ENCODE data around the gene RAB40C. TPM values are rescaled to one million over a fixed set of nuclear protein-coding genes. Genes with fewer than 3 reads are reported as not detected.
A peak's percentile ranks its signal among the peaks of the same experiment; 100 is the strongest.

RAB40C gene
- total and polyA plus RNA-seq, 2 donors (not counting 1 experiment from before 2014, with no cell fraction given): 12.7 to 26.9 TPM

DNA sequence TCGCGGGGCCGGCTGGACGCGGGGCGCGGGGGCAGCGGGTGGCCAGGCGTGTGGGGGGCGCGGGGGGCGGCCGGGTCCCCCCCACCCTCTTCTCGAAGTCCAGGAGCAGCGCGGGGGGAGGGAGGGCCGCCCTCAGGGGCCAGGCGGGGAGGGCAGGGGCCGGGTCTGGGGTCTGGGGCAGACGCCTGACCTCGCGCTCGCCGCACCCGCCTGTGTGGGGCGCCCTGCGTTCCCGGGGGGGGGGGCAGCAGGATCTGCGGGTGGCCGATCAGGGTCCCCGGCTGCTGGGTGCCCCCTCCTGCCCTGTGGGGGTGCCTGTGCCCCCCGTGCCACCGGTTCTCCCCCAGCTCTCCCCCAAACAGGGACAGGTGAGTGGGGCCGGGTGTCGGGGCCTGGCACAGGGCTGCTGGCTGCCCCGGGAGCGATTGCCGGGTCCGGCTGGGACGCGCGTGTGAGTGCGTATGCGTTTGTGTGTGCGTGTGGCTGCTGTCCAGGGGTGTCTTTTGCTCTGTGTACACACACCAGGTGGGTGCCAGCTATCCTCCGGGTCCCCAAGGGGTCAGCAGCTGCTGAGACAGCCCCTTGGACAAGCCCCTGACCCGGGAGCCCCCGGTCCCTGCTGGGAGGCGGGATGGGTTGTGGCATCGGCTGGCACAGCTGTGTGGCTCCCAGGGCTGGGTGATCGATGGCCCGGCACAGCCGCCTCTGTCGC, 29.0 kb upstream of the RAB40C start:
- POLR2A ChIA-PET: no interaction called here
- H2AFZ ChIP-seq (ENCODE audit: insufficient read depth, low read depth, low read length, poor library complexity, severe bottlenecking): no peak overlapping the region
- peaks cover 0 to 7% (median 0%) of the 10 kb centered on the region in 3 donors for H3K9me3 ChIP-seq (ENCODE audit: control extremely low read depth in 1 of 3, control insufficient read depth in 2 of 3, insufficient read depth in 1 of 3, low read length in 2 of 3)
- CTCF ChIA-PET: no interaction called here
- no peak for TF ChIP-seq EZH2 (IDR thresholded peaks at IDR 0.05; ENCODE audit: borderline replicate concordance, insufficient read depth, low read depth, low read length, poor library complexity, severe bottlenecking)
- TF ChIP-seq, protein P1, sequence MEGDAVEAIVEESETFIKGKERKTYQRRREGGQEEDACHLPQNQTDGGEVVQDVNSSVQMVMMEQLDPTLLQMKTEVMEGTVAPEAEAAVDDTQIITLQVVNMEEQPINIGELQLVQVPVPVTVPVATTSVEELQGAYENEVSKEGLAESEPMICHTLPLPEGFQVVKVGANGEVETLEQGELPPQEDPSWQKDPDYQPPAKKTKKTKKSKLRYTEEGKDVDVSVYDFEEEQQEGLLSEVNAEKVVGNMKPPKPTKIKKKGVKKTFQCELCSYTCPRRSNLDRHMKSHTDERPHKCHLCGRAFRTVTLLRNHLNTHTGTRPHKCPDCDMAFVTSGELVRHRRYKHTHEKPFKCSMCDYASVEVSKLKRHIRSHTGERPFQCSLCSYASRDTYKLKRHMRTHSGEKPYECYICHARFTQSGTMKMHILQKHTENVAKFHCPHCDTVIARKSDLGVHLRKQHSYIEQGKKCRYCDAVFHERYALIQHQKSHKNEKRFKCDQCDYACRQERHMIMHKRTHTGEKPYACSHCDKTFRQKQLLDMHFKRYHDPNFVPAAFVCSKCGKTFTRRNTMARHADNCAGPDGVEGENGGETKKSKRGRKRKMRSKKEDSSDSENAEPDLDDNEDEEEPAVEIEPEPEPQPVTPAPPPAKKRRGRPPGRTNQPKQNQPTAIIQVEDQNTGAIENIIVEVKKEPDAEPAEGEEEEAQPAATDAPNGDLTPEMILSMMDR (IDR thresholded peaks at IDR 0.05): no peak
- H3K27me3 ChIP-seq (replicated peaks in 1 of 4; ENCODE audit: control extremely low read depth in 1 of 4, control insufficient read depth in 3 of 4, insufficient read depth in 4 of 4, low read length in 3 of 4): peaks cover 0 to 34% (median 10%) of the 10 kb centered on the region in 4 experiments
- peaks cover 5 to 6% of the 10 kb centered on the region in 2 donors for H3K4me1 ChIP-seq (ENCODE audit: control insufficient read depth in 2 of 2, insufficient read depth in 2 of 2, low read length in 2 of 2)
- Mint-ChIP-seq H3K4me3 (no peak overlapping the region), H3K4me1 (peaks cover 2% of the 10 kb centered on the region), H3K9me3 (ENCODE audit: insufficient read depth) (no peaks in the 10 kb centered on the region), H3K27ac (no peak overlapping the region), H3K27me3 (peaks cover 10% of the 10 kb centered on the region)
- peak overlapping the region; percentile 57 for H3K4me2 ChIP-seq (replicated peaks; ENCODE audit: low read depth, low read length, poor library complexity, severe bottlenecking)
- ATAC-seq (ENCODE audit: low read depth) (no peak), DNase-seq (no peak)
- H3K4me3 ChIP-seq (ENCODE audit: control extremely low read depth in 1 of 5, extremely low read depth in 1 of 5, insufficient read depth in 1 of 5, low read depth in 2 of 5, low read length in 4 of 5): no peak overlapping the region
- H3K36me3 ChIP-seq (replicated peaks in 1 of 2; ENCODE audit: control extremely low read depth in 1 of 2, control insufficient read depth in 1 of 2, extremely low read depth in 1 of 2, insufficient read depth in 2 of 2, low read length in 1 of 2): no peaks in the 10 kb centered on the region
- WGBS (ENCODE audit: insufficient coverage): 34% methylated on average over 44 of the region's 54 CpGs
- no peaks in the 10 kb centered on the region for H4K20me1 ChIP-seq (ENCODE audit: control insufficient read depth, insufficient read depth, low read length, poor library complexity, severe bottlenecking)
- no peak overlapping the region for H3K27ac ChIP-seq (ENCODE audit: low read length in 2 of 2)
- H3K79me2 ChIP-seq (ENCODE audit: control insufficient read depth, insufficient read depth, low read length): no peaks in the 10 kb centered on the region
- no peak overlapping the region for H3K9ac ChIP-seq (ENCODE audit: low read length)
- intact Hi-C loops (cut with micrococcal nuclease): no loop called here

DNA sequence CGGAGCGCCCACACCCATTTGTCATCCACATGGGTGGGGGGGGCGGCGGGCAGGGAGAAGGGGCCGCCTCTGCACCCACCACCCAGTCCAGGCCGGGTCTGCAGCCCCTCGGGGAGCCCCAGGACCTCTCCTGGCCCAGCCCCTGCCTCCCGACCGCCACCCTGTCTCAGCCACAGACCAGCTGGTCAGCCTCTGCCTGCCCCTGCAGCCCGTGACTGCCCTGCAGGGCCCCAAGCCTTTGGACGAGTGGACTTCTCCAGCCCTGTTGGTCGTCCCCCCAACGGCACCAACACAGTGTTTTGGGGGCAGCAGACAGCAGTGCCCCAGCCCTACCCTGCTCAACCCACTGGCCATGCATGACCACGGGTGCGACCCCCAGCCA, 28.5 kb upstream of the RAB40C start:
- TF ChIP-seq, protein P1 (IDR thresholded peaks at IDR 0.05): no peak
- TF ChIP-seq EZH2 (IDR thresholded peaks at IDR 0.05; ENCODE audit: borderline replicate concordance, insufficient read depth, low read depth, low read length, poor library complexity, severe bottlenecking): no peak
- no peak overlapping the region for H3K9ac ChIP-seq (ENCODE audit: low read length)
- WGBS (ENCODE audit: insufficient coverage): 82% methylated on average over 13 of the region's 15 CpGs
- no peak overlapping the region for H3K27ac ChIP-seq (ENCODE audit: low read length in 2 of 2)
- no peak overlapping the region for H3K4me3 ChIP-seq (ENCODE audit: control extremely low read depth in 1 of 5, extremely low read depth in 1 of 5, insufficient read depth in 1 of 5, low read depth in 2 of 5, low read length in 4 of 5)
- peaks cover 0 to 7% (median 0%) of the 10 kb centered on the region in 3 donors for H3K9me3 ChIP-seq (ENCODE audit: control extremely low read depth in 1 of 3, control insufficient read depth in 2 of 3, insufficient read depth in 1 of 3, low read length in 2 of 3)
- DNase-seq (no peak), ATAC-seq (ENCODE audit: low read depth) (no peak)
- H2AFZ ChIP-seq (ENCODE audit: insufficient read depth, low read depth, low read length, poor library complexity, severe bottlenecking): no peak overlapping the region
- POLR2A ChIA-PET: no interaction called here
- H4K20me1 ChIP-seq (ENCODE audit: control insufficient read depth, insufficient read depth, low read length, poor library complexity, severe bottlenecking): no peaks in the 10 kb centered on the region
- peaks cover 0 to 34% (median 10%) of the 10 kb centered on the region in 4 experiments for H3K27me3 ChIP-seq (replicated peaks in 1 of 4; ENCODE audit: control extremely low read depth in 1 of 4, control insufficient read depth in 3 of 4, insufficient read depth in 4 of 4, low read length in 3 of 4)
- Mint-ChIP-seq H3K27ac (no peak overlapping the region), H3K4me1 (peaks cover 4% of the 10 kb centered on the region), H3K27me3 (peaks cover 10% of the 10 kb centered on the region), H3K9me3 (ENCODE audit: insufficient read depth) (no peaks in the 10 kb centered on the region), H3K4me3 (no peak overlapping the region)
- peaks cover 2% of the 10 kb centered on the region for H3K79me2 ChIP-seq (ENCODE audit: control insufficient read depth, insufficient read depth, low read length)
- no peak overlapping the region for H3K4me2 ChIP-seq (replicated peaks; ENCODE audit: low read depth, low read length, poor library complexity, severe bottlenecking)
- intact Hi-C loops (cut with micrococcal nuclease): no loop called here
- CTCF ChIA-PET: no interaction called here
- peaks cover 10 to 11% of the 10 kb centered on the region in 2 donors for H3K4me1 ChIP-seq (ENCODE audit: control insufficient read depth in 2 of 2, insufficient read depth in 2 of 2, low read length in 2 of 2)
- H3K36me3 ChIP-seq (replicated peaks in 1 of 2; ENCODE audit: control extremely low read depth in 1 of 2, control insufficient read depth in 1 of 2, extremely low read depth in 1 of 2, insufficient read depth in 2 of 2, low read length in 1 of 2): no peaks in the 10 kb centered on the region

Measured in B cell (primary cell).